SU-DHL-6 (cell line): ENCODE data around the gene LCTL.

Source experiments
- H2AFZ ChIP-seq: fragments of 200-600 bp; sonication (generic); 2 replicates; pipeline ENCODE4 v1.6.1; 2014; ENCODE audit warnings: low read depth, mild to moderate bottlenecking, moderate library complexity, mixed read lengths, antibody characterized with exemption, low read length; ENCODE audit not compliant: severe bottlenecking
- H3F3A ChIP-seq: fragments of 200-600 bp; shearing (Covaris generic); 2 replicates; pipeline ENCODE4 v1.6.0; 2016; ENCODE audit warnings: antibody characterized with exemption, mild to moderate bottlenecking; ENCODE audit not compliant: insufficient read depth
- H3K27ac ChIP-seq: fragments of 200-600 bp; sonication (generic); 2 replicates; pipeline ENCODE4 v1.5.1; 2016; ENCODE audit warnings: low read depth, mild to moderate bottlenecking, low read length, moderate library complexity, mixed read lengths
- H3K27me3 ChIP-seq: fragments of 200-600 bp; sonication (generic), shearing (Covaris generic); 2 replicates; pipeline ENCODE4 v1.6.0; 2014; ENCODE audit warnings: mild to moderate bottlenecking, low read length
- H3K36me3 ChIP-seq: fragments of 200-600 bp; sonication (generic); 2 replicates; pipeline ENCODE4 v1.6.1; 2014; ENCODE audit warnings: mild to moderate bottlenecking, low read length, mixed read lengths
- H3K4me2 ChIP-seq: fragments of 300-600, 200-600 bp; shearing (Covaris generic), sonication (generic); 2 replicates; pipeline ENCODE4 v1.6.0; 2014; ENCODE audit warnings: low read length, low read depth, mild to moderate bottlenecking; ENCODE audit not compliant: poor library complexity, severe bottlenecking
- H3K4me3 ChIP-seq: fragments of 200-600 bp; sonication (generic); 2 replicates; pipeline ENCODE4 v1.5.1; 2014; ENCODE audit warnings: antibody characterized with exemption, low read length, mild to moderate bottlenecking, mixed read lengths; ENCODE audit not compliant: insufficient read depth, poor library complexity, severe bottlenecking
- H3K79me2 ChIP-seq: fragments of 200-600 bp; sonication (generic); 2 replicates; pipeline ENCODE4 v1.6.1; 2014; ENCODE audit warnings: mild to moderate bottlenecking, low read length, moderate library complexity; ENCODE audit not compliant: insufficient read depth
- H3K9ac ChIP-seq: fragments of 200-600 bp; sonication (generic); 2 replicates; pipeline ENCODE4 v1.7.0; 2014; ENCODE audit warnings: mild to moderate bottlenecking, low read length
- H3K9me2 ChIP-seq: fragments of 200-600 bp; sonication (generic); replicated peaks from 2 replicates; pipeline ENCODE4 v1.6.1; 2014; ENCODE audit warnings: low read length; ENCODE audit not compliant: insufficient read depth
- H3K9me3 ChIP-seq: fragments of 200-600 bp; sonication (generic); 2 replicates; pipeline ENCODE4 v1.6.1; 2014; ENCODE audit warnings: low read length, mixed read lengths; ENCODE audit not compliant: insufficient read depth
- H4K20me1 ChIP-seq: fragments of 200-600 bp; sonication (generic); 2 replicates; pipeline ENCODE4 v1.6.1; 2014; ENCODE audit warnings: low read depth, mild to moderate bottlenecking, antibody characterized with exemption, low read length, moderate library complexity, mixed read lengths
- EZH2phosphoT487 ChIP-seq: fragments of 200-600 bp; sonication (generic), shearing (Covaris generic); conservative IDR thresholded peaks from 2 replicates; pipeline ENCODE4 v1.6.1; 2018; ENCODE audit warnings: mild to moderate bottlenecking, antibody characterized with exemption, low read length, moderate library complexity, mixed read lengths
- TF ChIP-seq, protein P1 (sequence below): fragments of 200-600 bp; sonication (generic); IDR thresholded peaks from one replicate; pipeline ENCODE4 v1.5.1; 2017; ENCODE audit warnings: antibody characterized with exemption, mild to moderate bottlenecking, low read length, moderate library complexity; ENCODE audit not compliant: insufficient read depth, poor library complexity, severe bottlenecking

Gene LCTL

GRCh38 chr15:66587020-66587419, 21.2 kb upstream of the LCTL start:
- Histone ChIP-seq H3K36me3 (no peaks in the 10 kb centered on the region), H3K4me3 (no peak overlapping the region), H3F3A (no peaks in the 10 kb centered on the region), H3K79me2 (no peaks in the 10 kb centered on the region), H3K27ac (no peak overlapping the region), H3K9ac (no peak overlapping the region), H3K9me2 (no peaks in the 10 kb centered on the region), H3K9me3 (no peaks in the 10 kb centered on the region), H3K27me3 (no peaks in the 10 kb centered on the region), H2AFZ (no peak overlapping the region), H3K4me2 (no peak overlapping the region), H4K20me1 (no peaks in the 10 kb centered on the region)
- TF ChIP-seq, protein P1, sequence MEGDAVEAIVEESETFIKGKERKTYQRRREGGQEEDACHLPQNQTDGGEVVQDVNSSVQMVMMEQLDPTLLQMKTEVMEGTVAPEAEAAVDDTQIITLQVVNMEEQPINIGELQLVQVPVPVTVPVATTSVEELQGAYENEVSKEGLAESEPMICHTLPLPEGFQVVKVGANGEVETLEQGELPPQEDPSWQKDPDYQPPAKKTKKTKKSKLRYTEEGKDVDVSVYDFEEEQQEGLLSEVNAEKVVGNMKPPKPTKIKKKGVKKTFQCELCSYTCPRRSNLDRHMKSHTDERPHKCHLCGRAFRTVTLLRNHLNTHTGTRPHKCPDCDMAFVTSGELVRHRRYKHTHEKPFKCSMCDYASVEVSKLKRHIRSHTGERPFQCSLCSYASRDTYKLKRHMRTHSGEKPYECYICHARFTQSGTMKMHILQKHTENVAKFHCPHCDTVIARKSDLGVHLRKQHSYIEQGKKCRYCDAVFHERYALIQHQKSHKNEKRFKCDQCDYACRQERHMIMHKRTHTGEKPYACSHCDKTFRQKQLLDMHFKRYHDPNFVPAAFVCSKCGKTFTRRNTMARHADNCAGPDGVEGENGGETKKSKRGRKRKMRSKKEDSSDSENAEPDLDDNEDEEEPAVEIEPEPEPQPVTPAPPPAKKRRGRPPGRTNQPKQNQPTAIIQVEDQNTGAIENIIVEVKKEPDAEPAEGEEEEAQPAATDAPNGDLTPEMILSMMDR, result no peak
- TF ChIP-seq EZH2phosphoT487, result no peak

- Histone ChIP-seq H2AFZ (no peak overlapping the region), H3K27ac (no peak overlapping the region), H3K9me3 (no peaks in the 10 kb centered on the region), H4K20me1 (no peaks in the 10 kb centered on the region), H3K36me3 (no peaks in the 10 kb centered on the region), H3K27me3 (no peaks in the 10 kb centered on the region), H3K4me2 (no peak overlapping the region), H3K9ac (no peak overlapping the region), H3K9me2 (no peaks in the 10 kb centered on the region), H3K79me2 (no peaks in the 10 kb centered on the region), H3K4me3 (no peak overlapping the region), H3F3A (no peaks in the 10 kb centered on the region)
- no peak for TF ChIP-seq EZH2phosphoT487
- TF ChIP-seq, protein P1, result no peak
These were observed 20.6 kb upstream of the LCTL start for GRCh38 chr15:66586155-66586976.

GRCh38 chr15:66581972-66582537, 16.3 kb upstream of the LCTL start:
- Histone ChIP-seq H4K20me1 (no peaks in the 10 kb centered on the region), H3K9me3 (no peaks in the 10 kb centered on the region), H3K27ac (no peak overlapping the region), H2AFZ (no peak overlapping the region), H3K79me2 (no peaks in the 10 kb centered on the region), H3K36me3 (no peaks in the 10 kb centered on the region), H3K9me2 (no peaks in the 10 kb centered on the region), H3K9ac (no peak overlapping the region), H3F3A (no peaks in the 10 kb centered on the region), H3K4me3 (no peak overlapping the region), H3K27me3 (no peaks in the 10 kb centered on the region), H3K4me2 (no peak overlapping the region)
- no peak for TF ChIP-seq EZH2phosphoT487
- TF ChIP-seq, protein P1, result no peak
